HG02943 (cell line): ENCODE data around the gene OPALIN.

Experiments used
- ATAC-seq: cut with Tn5 transposase; IDR thresholded peaks from one replicate; pipeline ENCODE4 v1.9.1; 2021; ENCODE audit warnings: mild to moderate bottlenecking, low read depth, moderate library complexity; ENCODE audit not compliant: unreplicated experiment

The OPALIN gene

GRCh38 chr10:96341219-96342182 lies 17.3 kb downstream of the OPALIN start:
- no peak for ATAC-seq

GRCh38 chr10:96339956-96340904 lies 18.6 kb downstream of the OPALIN start:
- no peak for ATAC-seq

GRCh38 chr10:96339383-96339782 lies 19.4 kb downstream of the OPALIN start:
- ATAC-seq = no peak

GRCh38 chr10:96338279-96338925 lies 20.4 kb downstream of the OPALIN start:
- ATAC-seq = no peak

- no peak for ATAC-seq
Observed at GRCh38 chr10:96337106-96337505, 21.7 kb downstream of the OPALIN start.

- no peak for ATAC-seq
Observed at GRCh38 chr10:96334616-96335526, 23.9 kb downstream of the OPALIN start.

- no peak for ATAC-seq
Observed at GRCh38 chr10:96333101-96333500, 25.7 kb downstream of the OPALIN start.

GRCh38 chr10:96327462-96327861 lies 31.3 kb downstream of the OPALIN start:
- ATAC-seq = no peak

GRCh38 chr10:96325719-96326373 lies 33.0 kb downstream of the OPALIN start:
- ATAC-seq = peak; percentile 83

- ATAC-seq = no peak
Observed at GRCh38 chr10:96324447-96324846, 34.4 kb downstream of the OPALIN start.

- no peak for ATAC-seq
Observed at GRCh38 chr10:96322275-96322674, 36.5 kb downstream of the OPALIN start.

- ATAC-seq = no peak
Observed at GRCh38 chr10:96321822-96322221, 37.0 kb downstream of the OPALIN start.

- no peak for ATAC-seq
Observed at GRCh38 chr10:96319754-96320474, 38.9 kb downstream of the OPALIN start.

GRCh38 chr10:96317067-96317833 lies 41.6 kb downstream of the OPALIN start:
- no peak for ATAC-seq

- ATAC-seq = no peak
Observed at GRCh38 chr10:96313344-96313743, 45.5 kb downstream of the OPALIN start.

GRCh38 chr10:96311180-96311715 lies 47.6 kb downstream of the OPALIN start:
- no peak for ATAC-seq

GRCh38 chr10:96310321-96310669 lies 48.5 kb downstream of the OPALIN start:
- ATAC-seq = no peak
